Adrenal gland (tissue), 5 donors: ENCODE measurements around the gene CR1.
"Not testable (repeated sequence)": the region's sequence is repeated elsewhere in the genome, so short reads cannot be mapped to it uniquely, and the experiment has no call there.

Experiments used
- CTCF ChIP-seq, 6 experiments: fragments of 450-650 bp in 4 of 6; fragments of 200-600 bp in 2 of 6; sonication (generic) in 1 of 6; IDR thresholded peaks; 1 replicate in 5 of 6; 2 replicates in 1 of 6; pipeline versions ENCODE4 v1.5.1 to v1.8.0; 2016 to 2021; ENCODE audit warnings: antibody characterized with exemption in 6 of 6, mild to moderate bottlenecking in 2 of 6, moderate library complexity in 1 of 6
- POLR2A ChIP-seq, 2 donors: fragments of 450-650 bp; IDR thresholded peaks; one replicate each; pipeline ENCODE4 v1.6.1; 2017; ENCODE audit warnings: antibody characterized with exemption in 2 of 2, mild to moderate bottlenecking in 2 of 2, moderate library complexity in 1 of 2
- donor health status: DM: no; HTN: no; CAD: no.

- TF ChIP-seq CTCF, POLR2A (IDR thresholded peaks at IDR 0.05): not testable (repeated sequence)
These were observed 142.7 kb downstream of the CR1 start for GRCh38 chr1:207638487-207639145.
